B cell (primary cell): ENCODE results near the gene PPP1CC. TPM values are rescaled to one million over a fixed set of nuclear protein-coding genes. Genes with fewer than 3 reads are reported as not detected.

Experiments used
- ATAC-seq: fragments of 200-7000 bp; cut with Tn5 transposase; one replicate; pipeline ENCODE4 v1.10.0; 2021; ENCODE audit warnings: low read depth, mild to moderate bottlenecking, moderate number of reproducible peaks, moderate library complexity
- CTCF ChIA-PET: fragments of 350-600 bp; sonication (Branson Sonifier 250); formaldehyde crosslinking; loops from one replicate; lab custom pipeline; 2021; ENCODE audit warnings: antibody characterized with exemption, inconsistent platforms; lab: Charles Lee
- POLR2A ChIA-PET: fragments of 350-600 bp; sonication (Branson Sonifier 250); formaldehyde crosslinking; loops from one replicate; lab custom pipeline; 2021; ENCODE audit warnings: antibody characterized with exemption; lab: Charles Lee
- DNase-seq: peaks from one replicate; pipeline ENCODE4 v3.0.0; 2013
- H2AFZ ChIP-seq: 2 replicates; pipeline ENCODE4 v1.6.1; 2012; ENCODE audit warnings: mild to moderate bottlenecking, low read depth, low read length; ENCODE audit not compliant: insufficient read depth, poor library complexity, severe bottlenecking
- H3K27ac ChIP-seq, 2 donors: 1 replicate in 1 of 2; 2 replicates in 1 of 2; pipeline ENCODE4 v1.5.1; 2012 to 2013; ENCODE audit warnings: low read length in 2 of 2, mild to moderate bottlenecking in 2 of 2, moderate library complexity in 1 of 2
- H3K27me3 ChIP-seq, 4 experiments: fragments of 200-600 bp in 1 of 4; sonication (generic) in 1 of 4; replicated peaks in 1 of 4; 1 replicate in 2 of 4; 2 replicates in 2 of 4; pipeline versions ENCODE4 v1.6.1 to v1.7.0; 2013 to 2016; ENCODE audit warnings: low read length in 3 of 4, mild to moderate bottlenecking in 2 of 4, mixed read lengths in 1 of 4, moderate library complexity in 1 of 4; ENCODE audit not compliant: insufficient read depth in 4 of 4, control insufficient read depth in 3 of 4; ENCODE audit errors: control extremely low read depth in 1 of 4
- H3K36me3 ChIP-seq, 2 experiments: replicated peaks in 1 of 2; 1 replicate in 1 of 2; 2 replicates in 1 of 2; pipeline versions ENCODE4 v1.6.1 to v1.7.1; 2013; ENCODE audit warnings: low read length in 1 of 2; ENCODE audit not compliant: insufficient read depth in 2 of 2, control insufficient read depth in 1 of 2; ENCODE audit errors: control extremely low read depth in 1 of 2, extremely low read depth in 1 of 2
- H3K4me1 ChIP-seq, 2 donors: fragments of 200-600 bp in 1 of 2; sonication (generic) in 1 of 2; 1 replicate in 1 of 2; 2 replicates in 1 of 2; pipeline versions ENCODE4 v1.5.1 to v1.6.1; 2013 to 2017; ENCODE audit warnings: low read length in 2 of 2; ENCODE audit not compliant: control insufficient read depth in 2 of 2, insufficient read depth in 2 of 2
- H3K4me2 ChIP-seq: replicated peaks from 2 replicates; pipeline ENCODE3; 2012; ENCODE audit warnings: mild to moderate bottlenecking, low read depth, low read length; ENCODE audit not compliant: poor library complexity, severe bottlenecking
- H3K4me3 ChIP-seq, 5 experiments: fragments of 200-600 bp in 1 of 5; sonication (generic) in 1 of 5; 1 replicate in 3 of 5; 2 replicates in 2 of 5; pipeline versions ENCODE4 v1.5.1 to v1.7.0; 2011 to 2016; ENCODE audit warnings: low read length in 4 of 5, mild to moderate bottlenecking in 4 of 5, low read depth in 2 of 5, control low read depth in 1 of 5, moderate library complexity in 1 of 5; ENCODE audit not compliant: insufficient read depth in 1 of 5; ENCODE audit errors: control extremely low read depth in 1 of 5, extremely low read depth in 1 of 5
- H3K79me2 ChIP-seq: fragments of 200-600 bp; sonication (generic); one replicate; pipeline ENCODE4 v1.6.0; 2016; ENCODE audit warnings: low read length; ENCODE audit not compliant: control insufficient read depth, insufficient read depth
- H3K9ac ChIP-seq: fragments of 200-600 bp; sonication (generic); 2 replicates; pipeline ENCODE4 v1.6.1; 2017; ENCODE audit warnings: mild to moderate bottlenecking, low read length, moderate library complexity
- H3K9me3 ChIP-seq, 3 donors: one replicate each; pipeline versions ENCODE4 v1.6.1 to v1.7.1; 2013; ENCODE audit warnings: low read length in 2 of 3; ENCODE audit not compliant: control insufficient read depth in 2 of 3, insufficient read depth in 1 of 3; ENCODE audit errors: control extremely low read depth in 1 of 3
- H4K20me1 ChIP-seq: 2 replicates; pipeline ENCODE4 v1.6.0; 2012; ENCODE audit warnings: mild to moderate bottlenecking, low read length; ENCODE audit not compliant: insufficient read depth, control insufficient read depth, poor library complexity, severe bottlenecking
- H3K27ac Mint-ChIP-seq: one replicate; pipeline ENCODE4 v1.8.0; 2021; ENCODE audit warnings: mixed read lengths
- H3K27me3 Mint-ChIP-seq: one replicate; pipeline ENCODE4 v1.8.0; 2021; ENCODE audit warnings: mixed read lengths
- H3K4me1 Mint-ChIP-seq: one replicate; pipeline ENCODE4 v1.8.0; 2021; ENCODE audit warnings: mixed read lengths
- H3K4me3 Mint-ChIP-seq: one replicate; pipeline ENCODE4 v1.8.0; 2021; ENCODE audit warnings: mixed read lengths
- H3K9me3 Mint-ChIP-seq: one replicate; pipeline ENCODE4 v1.8.0; 2022; ENCODE audit warnings: mixed read lengths; ENCODE audit not compliant: insufficient read depth
- EZH2 ChIP-seq: IDR thresholded peaks from 2 replicates; pipeline ENCODE4 v1.6.1; 2012; ENCODE audit warnings: borderline replicate concordance, low read depth, mild to moderate bottlenecking, moderate library complexity, low read length; ENCODE audit not compliant: insufficient read depth, poor library complexity, severe bottlenecking
- WGBS: methylation state at CpG from one replicate; pipeline ENCODE4 v1.1.5; 2013; ENCODE audit warnings: missing lambda C conversion rate; ENCODE audit not compliant: insufficient coverage; 5-methylcytosine and 5-hydroxymethylcytosine counted together
- intact Hi-C: fragments of 100-400 bp; cut with micrococcal nuclease; formaldehyde crosslinking; loops from one replicate; pipeline ENCODE4 v1.10.0; 2022
- polyA plus RNA-seq: library from polyadenylated mRNA; depleted of rRNA; stranded (reverse); fragments of >200 nt; gene quantifications from 2 replicates; pipeline ENCODE4 v1.2.3, GENCODE V29; 2012
- total RNA-seq, 2 donors: library from RNA; stranded (reverse); fragments of 120-200 nt in 1 of 2; gene quantifications; 1 replicate in 1 of 2; 2 replicates in 1 of 2; pipeline versions ENCODE4 v1.2.3 to v1.2.4, GENCODE V29; 2013 to 2022
- TF ChIP-seq, protein P1 (sequence below): fragments of 200-600 bp; IDR thresholded peaks from one replicate; pipeline ENCODE4 v1.8.0; 2022; ENCODE audit warnings: antibody characterized with exemption, mild to moderate bottlenecking

The PPP1CC gene
- total and polyA plus RNA-seq, 2 donors (not counting 1 experiment from before 2014, with no cell fraction given), result 70.0 to 146 TPM

DNA sequence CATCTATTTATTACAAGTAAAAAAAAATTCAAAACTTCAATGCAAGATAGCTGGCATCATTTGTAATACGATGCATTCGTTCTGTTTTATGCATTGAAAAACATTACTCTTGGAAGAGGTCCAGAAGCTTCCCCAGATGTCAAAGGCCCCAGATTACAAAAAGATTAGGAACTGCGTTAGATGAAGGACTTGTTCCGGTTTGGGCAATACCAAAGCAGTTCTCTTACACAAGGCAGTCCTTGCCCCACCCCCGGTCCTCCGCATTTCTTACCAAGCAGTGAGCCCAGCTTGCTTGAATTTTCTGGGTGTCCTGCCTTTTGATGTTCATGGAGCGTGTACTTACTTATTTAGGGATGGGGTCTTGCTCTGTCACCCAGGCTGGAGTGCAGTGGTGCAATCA, 49.0 kb downstream of the PPP1CC start:
- H3K4me3 ChIP-seq, result no peak overlapping the region
- ChIA-PET CTCF (interaction anchor here (0.5 to 5.9 kb wide), 9 partner anchors 19 to 594 kb away, joined by 3 to 34 read pairs (median 4); no protein-coding TSS in a partner anchor), POLR2A (interaction anchor here (0.6 to 1.2 kb wide), 4 partner anchors 26 to 100 kb away, joined by 3 to 4 read pairs (median 3); no protein-coding TSS in a partner anchor)
- no peak overlapping the region for H3K9ac ChIP-seq
- H3K36me3 ChIP-seq, result no peaks in the 10 kb centered on the region
- peak overlapping the region; percentile 14 to 49 for H3K27ac ChIP-seq
- Mint-ChIP-seq H3K4me1 (peaks cover 74% of the 10 kb centered on the region), H3K9me3 (no peaks in the 10 kb centered on the region), H3K27ac (peak overlapping the region; percentile 87), H3K27me3 (no peaks in the 10 kb centered on the region), H3K4me3 (peak overlapping the region; percentile 33)
- peaks cover 64% of the 10 kb centered on the region for H3K79me2 ChIP-seq
- intact Hi-C loops, result no loop called here
- H3K9me3 ChIP-seq, result no peaks in the 10 kb centered on the region
- H3K27me3 ChIP-seq, result no peaks in the 10 kb centered on the region
- peaks cover under 1% of the 10 kb centered on the region for H4K20me1 ChIP-seq
- peaks cover 66 to 72% of the 10 kb centered on the region in 2 donors for H3K4me1 ChIP-seq
- WGBS, result 45% methylated on average over 4 of the region's 7 CpGs
- no peak overlapping the region for H2AFZ ChIP-seq
- ATAC-seq (no peak), DNase-seq (no peak)
- peak overlapping the region; percentile 21 for H3K4me2 ChIP-seq
- TF ChIP-seq, protein P1, sequence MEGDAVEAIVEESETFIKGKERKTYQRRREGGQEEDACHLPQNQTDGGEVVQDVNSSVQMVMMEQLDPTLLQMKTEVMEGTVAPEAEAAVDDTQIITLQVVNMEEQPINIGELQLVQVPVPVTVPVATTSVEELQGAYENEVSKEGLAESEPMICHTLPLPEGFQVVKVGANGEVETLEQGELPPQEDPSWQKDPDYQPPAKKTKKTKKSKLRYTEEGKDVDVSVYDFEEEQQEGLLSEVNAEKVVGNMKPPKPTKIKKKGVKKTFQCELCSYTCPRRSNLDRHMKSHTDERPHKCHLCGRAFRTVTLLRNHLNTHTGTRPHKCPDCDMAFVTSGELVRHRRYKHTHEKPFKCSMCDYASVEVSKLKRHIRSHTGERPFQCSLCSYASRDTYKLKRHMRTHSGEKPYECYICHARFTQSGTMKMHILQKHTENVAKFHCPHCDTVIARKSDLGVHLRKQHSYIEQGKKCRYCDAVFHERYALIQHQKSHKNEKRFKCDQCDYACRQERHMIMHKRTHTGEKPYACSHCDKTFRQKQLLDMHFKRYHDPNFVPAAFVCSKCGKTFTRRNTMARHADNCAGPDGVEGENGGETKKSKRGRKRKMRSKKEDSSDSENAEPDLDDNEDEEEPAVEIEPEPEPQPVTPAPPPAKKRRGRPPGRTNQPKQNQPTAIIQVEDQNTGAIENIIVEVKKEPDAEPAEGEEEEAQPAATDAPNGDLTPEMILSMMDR, result no peak
- TF ChIP-seq EZH2, result no peak

DNA sequence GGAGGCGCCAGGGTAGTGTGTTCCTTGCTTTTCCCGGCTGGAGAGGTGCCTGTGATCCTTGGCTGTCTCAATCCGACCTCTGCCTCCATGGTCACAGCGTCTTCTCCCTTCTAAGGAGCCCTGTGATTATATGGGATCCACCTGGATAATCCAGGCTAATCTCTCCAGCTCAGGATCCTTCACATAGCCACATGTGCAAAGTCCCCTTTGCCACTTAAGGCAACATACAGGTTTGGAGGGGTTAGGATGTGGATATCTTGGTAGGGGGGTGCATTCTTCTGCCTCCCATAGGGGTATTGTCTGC, 52.6 kb downstream of the PPP1CC start:
- Histone ChIP-seq H2AFZ (peak overlapping the region; percentile 76), H3K4me3 (peak overlapping the region in 4 of 5 experiments; percentile 72 to 98 (median 88)), H3K36me3 (peaks cover 0 to 31% of the 10 kb centered on the region in 2 experiments), H3K79me2 (peaks cover 78% of the 10 kb centered on the region), H3K9me3 (peaks cover 0 to 2% (median 0%) of the 10 kb centered on the region in 3 donors), H4K20me1 (peaks cover 37% of the 10 kb centered on the region), H3K4me1 (peaks cover 51 to 68% of the 10 kb centered on the region in 2 donors), H3K27ac (peak overlapping the region; percentile 55 to 70), H3K27me3 (no peaks in the 10 kb centered on the region), H3K4me2 (peak overlapping the region; percentile 83), H3K9ac (peak overlapping the region; percentile 84)
- H3K4me1 Mint-ChIP-seq, result peaks cover 70% of the 10 kb centered on the region
- WGBS, result 51% methylated on average over 4 of the region's 4 CpGs
- POLR2A ChIA-PET, result interaction anchor here (0.6 to 2.3 kb wide), 9 partner anchors 8 to 188 kb away, joined by 3 to 18 read pairs (median 4); partner anchors contain the start of genes RAD9B, TCTN1 and VPS29
- H3K9me3 Mint-ChIP-seq, result no peaks in the 10 kb centered on the region
- ATAC-seq (no peak), DNase-seq (no peak)
- H3K27ac Mint-ChIP-seq, result peak overlapping the region; percentile 96
- TF ChIP-seq, protein P1, result no peak
- no peak for TF ChIP-seq EZH2
- no peaks in the 10 kb centered on the region for H3K27me3 Mint-ChIP-seq
- CTCF ChIA-PET, result interaction anchor here (0.6 to 5.9 kb wide), 9 partner anchors 8 to 259 kb away, joined by 3 to 34 read pairs (median 3); no protein-coding TSS in a partner anchor
- peak overlapping the region; percentile 99 for H3K4me3 Mint-ChIP-seq
- intact Hi-C loops, result no loop called here
